DMS153 treated with DMSO at 0.1 percent for 48 hours (cell line): ENCODE measurements around the gene TMEM120A.

Experiments used
- DNase-seq: peaks from one replicate; lab custom pipeline; 2025; ENCODE audit not compliant: unreplicated experiment; lab: John Stamatoyannopoulos, UW

The TMEM120A gene

DNA sequence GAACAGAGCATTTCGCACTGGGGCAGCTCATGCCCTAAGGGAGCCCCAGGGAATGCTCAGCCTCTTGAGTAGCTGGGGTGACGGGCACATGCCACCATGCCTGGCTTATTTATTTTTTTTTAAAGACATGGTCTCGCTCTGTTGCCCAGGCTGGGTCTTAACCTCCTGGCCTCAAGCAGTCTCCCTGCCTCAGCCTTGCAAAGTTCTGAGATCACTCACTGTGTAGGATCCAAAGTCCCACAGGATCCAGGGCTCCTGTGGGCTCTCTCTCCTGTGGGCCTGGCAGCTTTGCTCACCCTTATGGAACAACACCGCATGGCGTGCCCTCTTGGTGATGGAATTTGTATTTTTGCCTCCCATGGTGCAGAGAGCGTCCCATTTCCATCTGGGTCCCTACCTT, 34.0 kb downstream of the TMEM120A start:
- DNase-seq = no peak

DNA sequence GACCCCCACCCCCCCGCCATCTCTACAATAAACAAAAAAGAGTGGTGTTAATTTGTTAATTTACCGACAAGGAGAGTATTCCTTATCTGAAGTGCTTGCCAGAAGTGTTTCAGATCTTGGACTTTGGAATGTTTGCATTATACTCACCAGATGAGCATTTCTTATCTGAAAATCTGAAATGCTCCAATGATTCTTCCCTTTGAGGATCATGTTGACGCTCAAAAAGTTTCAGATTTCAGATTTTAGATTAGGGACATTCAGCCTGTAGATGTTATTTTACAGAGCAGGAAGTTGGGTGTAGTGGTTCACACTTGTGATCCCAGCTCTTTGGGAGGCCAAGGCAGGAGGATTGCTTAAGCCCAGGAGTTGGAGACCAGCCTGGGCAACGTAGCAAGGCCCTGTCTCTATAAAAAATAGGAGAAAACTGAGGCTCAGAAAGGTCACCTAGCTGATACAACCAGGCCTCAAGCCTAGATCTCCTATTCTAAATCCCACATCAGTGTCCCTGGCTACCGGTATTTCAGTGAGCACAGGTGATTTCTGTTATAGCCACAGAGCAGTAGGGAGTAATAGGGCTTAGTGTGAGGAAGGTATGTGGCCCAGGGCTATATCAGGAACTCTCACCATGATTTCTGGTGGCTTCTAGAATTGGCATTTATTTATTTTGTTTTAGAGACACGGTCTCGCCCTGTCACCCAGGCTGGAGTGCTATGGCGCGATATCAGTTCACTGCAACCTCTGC, 35.4 kb downstream of the TMEM120A start:
- DNase-seq = no peak

DNA sequence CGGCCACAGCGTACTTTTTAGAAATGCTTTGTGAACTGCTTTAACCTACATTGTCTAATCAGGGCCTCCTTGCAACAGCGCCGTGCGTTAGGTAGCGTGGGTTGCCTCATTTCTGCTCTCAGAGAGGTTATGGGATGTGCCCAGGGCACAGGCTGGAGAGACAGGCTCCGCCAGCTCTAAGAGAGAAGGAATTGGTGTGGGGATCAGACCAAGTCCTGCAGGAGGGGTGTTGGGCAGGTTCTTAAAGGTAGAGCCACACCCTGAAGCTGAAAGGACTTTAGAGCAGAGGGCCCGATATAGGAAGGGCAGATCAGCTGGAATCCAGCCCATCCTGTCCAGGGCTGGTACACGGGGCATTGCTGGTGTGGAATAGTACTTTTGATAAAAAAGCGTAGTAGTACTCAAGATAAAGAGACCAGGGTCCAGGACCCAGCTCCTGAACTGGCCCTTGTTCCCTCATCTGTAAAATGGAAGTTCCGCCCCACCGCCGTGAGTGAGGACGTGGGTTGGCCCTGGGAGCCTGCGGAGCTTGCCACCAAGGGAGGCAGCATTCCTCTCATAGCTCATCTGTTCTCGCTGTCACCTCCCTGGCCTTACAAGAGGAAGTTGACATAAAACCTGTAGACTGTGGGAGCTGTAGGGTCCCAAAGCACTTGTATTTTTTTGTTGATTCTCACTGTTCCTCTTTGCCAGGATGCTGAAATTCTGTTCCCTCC, 37.2 kb downstream of the TMEM120A start:
- no peak for DNase-seq

DNA sequence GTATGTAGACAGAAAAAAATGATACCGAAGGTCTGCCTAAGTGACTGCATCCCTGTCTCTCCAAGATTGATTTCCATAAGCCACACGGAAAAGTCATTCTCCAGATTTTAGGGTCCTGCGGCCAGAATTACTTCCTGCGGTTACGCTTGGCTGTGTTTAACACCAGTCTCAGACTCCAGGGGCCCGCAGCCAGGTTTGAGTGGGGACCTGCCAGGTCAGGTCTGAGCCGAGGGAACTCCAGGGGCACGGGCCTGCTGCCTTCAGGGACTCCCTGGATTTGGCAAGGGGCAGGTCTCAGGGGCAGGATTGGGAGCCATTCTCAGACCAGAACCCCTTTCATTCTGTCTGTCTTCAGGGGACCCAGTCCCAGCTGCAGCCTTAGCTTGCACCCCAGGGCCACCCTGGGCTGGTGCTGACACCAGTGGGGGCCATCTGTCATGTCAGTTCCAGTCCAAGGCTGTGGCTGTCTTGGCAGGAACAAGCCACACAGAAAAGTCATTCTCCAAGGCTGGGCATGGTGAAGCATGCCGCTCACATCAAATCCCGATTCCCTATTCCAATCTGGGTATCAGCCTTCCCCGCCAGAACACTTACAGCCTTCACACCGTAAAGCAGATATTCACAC, 39.0 kb downstream of the TMEM120A start:
- no peak for DNase-seq

DNA sequence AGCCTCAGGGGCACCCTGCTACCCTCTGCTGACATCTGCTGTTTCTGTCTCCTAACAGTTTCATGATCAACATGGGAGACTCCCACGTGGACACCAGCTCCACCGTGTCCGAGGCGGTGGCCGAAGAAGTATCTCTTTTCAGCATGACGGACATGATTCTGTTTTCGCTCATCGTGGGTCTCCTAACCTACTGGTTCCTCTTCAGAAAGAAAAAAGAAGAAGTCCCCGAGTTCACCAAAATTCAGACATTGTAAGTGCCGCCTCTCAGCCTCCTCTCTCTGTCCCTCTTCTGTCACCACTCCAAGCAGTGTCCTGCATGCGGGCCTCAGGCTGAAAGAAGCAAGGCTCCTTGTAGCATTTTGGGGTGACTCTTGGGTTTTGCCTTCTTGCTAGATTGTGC, 40.5 kb downstream of the TMEM120A start:
- no peak for DNase-seq

DNA sequence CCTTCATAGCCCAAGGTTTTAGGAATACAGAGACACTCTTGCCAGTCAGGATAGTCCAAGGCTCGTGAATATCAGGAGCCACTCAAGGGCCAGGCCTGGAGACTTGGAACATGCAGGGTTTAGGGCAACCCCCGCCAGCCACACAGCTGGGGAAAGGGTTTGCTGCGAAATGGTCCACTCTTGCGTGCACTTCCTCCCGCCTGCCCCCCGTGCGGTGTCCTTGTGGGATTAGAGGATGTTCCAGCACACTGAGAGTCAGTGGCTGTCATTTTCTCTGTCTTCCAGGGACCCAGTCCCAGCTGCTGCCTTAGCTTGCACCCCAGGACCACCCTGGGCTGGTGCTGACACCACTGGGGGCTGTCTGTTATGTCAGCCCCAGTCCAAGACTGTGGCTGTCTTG, 41.0 kb downstream of the TMEM120A start:
- DNase-seq = no peak

DNA sequence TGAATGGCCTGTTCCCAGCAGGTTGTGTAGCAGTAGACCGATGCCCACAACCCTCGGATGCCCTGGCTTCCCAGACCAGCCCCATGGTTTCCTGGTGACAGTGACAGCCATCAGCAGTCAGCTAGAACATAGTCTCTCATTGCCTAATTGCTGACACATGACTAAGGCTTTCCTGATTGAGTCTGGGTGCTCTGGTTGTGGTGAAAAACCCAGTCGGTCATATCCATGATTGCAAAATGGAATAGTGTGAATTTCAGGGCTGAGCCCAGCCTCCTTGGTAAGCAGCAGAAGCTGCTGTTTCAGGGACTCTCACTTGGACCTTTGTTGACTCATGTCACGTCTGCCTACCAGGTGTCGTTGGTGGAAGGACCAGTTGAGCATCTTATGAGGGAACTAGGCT, 42.9 kb downstream of the TMEM120A start:
- no peak for DNase-seq

DNA sequence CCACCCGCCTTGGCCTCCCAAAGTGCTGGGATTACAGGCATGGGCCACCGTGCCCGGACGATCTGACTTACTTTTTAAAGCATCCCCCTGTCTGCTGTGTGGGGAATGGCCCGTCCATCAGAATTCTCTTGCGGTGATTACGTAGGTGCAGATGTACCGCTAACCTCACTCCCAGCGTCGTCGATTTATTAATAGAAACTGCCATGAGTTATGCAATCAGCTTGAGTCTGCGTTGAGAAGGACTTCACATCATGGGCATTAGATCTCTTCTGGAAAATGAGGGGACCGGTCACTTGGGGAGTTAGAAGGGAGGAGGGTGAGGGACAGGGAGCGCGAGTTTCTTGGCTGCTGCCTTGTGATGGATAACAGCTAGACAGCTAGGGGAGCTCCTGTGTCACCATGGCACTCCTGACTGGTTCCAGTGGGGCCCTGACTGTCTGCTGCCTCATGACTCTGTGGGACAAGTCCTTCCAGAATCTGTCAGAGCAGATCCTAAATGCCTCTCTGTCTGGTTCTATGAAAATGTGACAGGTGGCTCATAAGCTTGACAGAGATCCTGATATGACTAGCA, 44.2 kb downstream of the TMEM120A start:
- DNase-seq = no peak

DNA sequence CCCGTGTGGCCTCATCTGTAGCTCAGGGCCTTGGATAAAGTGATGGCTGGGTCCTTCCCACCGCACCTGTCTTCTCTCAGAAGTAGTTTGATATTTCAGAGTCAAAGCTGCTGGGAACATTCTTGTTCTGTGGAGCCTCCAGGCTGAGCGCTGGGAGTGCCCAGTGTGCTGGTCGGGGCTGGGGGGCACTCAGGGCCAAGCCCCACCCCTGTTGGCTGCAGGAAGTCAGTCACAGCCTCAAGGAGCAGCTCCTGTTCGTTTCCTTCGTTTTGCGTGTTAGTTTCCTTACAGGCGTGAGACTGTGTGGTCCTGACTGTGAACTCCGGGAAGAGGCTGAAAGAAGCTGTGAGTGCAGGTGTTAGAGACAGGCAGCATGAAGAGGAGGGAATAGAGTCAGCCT, 46.2 kb downstream of the TMEM120A start:
- DNase-seq = no peak

DNA sequence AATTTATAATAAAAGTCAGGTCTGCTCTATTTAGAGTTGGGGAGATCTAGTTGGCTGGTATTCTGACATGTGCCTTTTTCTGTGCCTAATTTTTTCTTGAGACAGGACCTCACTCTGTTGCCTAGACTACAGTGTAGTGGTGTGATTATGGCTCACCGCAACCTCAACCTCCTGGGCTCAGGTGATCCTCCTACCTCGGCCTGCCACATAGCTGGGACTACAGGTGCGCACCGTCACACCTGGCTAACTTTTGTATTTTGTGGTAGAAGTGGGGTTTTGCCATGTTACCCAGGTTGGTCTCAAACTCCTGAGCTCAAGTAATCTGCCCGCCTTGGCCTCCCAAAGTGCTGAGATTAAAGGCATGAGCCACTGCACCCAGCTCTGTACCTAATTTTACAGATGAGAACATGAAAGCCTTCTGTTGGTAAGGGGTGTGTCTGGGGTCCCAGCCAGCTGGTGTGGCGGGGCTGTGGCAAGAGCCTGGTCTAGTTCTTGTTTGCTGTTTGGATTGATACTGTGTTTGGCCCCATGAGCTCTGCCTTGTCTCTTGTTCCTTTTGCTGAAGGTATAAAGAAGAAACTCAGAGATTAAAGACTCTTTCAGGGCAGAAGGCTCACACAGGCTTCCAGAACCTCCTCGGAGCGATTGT, 48.1 kb downstream of the TMEM120A start:
- no peak for DNase-seq

DNA sequence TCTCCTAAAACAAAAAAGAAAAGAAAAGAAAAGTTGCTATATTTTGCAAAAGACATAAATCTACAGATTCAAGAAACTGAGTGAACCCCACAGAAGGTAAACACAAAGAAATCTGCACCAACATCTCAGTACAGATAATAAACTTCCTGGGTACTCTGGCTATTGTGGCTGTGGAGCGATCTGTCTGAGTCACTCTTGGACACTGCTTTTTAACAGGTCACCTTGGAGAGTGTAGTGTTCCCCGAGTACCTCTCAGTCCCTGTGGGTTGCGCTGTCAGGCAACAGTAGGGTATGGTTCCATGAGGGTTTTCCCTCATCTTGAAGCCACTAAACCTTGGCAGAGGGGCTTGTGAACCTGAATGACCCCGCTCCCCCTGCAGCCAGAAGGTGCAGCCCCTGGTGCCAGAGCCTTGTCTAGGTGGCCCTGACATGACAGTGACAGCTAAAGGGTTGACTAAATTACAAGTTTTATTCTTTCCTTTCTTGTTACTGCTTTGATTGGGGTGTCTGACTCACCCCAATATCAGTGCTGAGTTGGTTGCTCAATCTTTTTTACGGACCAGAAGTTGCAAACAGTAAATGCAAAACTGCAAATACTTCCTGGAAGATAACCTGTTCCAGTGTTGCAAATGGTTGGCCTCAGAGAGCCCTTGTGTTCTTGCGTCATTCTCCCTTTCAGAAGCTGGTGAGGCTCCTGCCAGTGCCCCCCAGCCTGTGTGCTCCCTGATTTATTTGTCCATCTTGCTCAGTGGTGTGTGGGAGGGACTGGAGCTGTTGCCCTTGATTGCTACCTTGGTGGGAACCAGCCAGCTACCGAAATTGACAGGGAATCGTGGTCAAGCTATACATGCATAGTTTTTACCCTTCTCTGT, 48.9 kb downstream of the TMEM120A start:
- DNase-seq = no peak

DNA sequence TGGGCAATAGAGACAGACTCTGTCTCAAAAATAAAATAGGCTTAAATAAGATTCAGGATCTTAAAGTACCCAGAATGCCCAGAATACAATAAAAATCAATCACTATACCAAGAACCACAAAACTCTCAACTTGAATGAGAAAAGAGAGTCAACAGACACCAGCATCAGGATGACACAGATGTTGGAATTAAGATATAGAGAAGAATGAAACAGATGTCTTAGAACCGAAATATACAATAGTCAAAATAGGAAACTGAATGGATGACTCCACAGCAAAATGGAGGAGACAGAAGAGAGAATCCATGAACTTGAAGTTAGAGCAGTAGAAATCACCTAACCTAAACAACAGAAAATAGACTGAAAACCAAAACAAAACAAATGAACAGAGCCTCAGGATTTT, 49.9 kb downstream of the TMEM120A start:
- no peak for DNase-seq

DNA sequence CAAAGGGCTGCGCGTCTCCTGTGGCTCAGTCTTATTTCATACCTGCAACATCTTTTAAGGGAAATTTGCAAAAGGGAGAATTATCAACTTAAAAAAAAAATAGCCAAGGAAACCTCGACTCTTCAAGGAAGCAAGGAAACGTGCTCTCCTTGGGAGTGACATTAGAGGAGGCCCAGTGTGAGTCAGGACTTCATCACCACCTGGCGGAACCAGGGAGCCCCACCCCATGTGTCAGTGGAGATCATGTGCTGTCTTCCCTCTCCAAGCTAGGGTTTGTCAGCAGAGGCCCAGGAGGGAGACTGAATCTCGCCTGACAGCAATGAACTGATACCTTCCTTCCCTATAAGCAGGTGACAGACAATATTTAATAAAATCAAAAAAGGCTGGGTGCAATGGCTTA, 50.5 kb downstream of the TMEM120A start:
- no peak for DNase-seq

DNA sequence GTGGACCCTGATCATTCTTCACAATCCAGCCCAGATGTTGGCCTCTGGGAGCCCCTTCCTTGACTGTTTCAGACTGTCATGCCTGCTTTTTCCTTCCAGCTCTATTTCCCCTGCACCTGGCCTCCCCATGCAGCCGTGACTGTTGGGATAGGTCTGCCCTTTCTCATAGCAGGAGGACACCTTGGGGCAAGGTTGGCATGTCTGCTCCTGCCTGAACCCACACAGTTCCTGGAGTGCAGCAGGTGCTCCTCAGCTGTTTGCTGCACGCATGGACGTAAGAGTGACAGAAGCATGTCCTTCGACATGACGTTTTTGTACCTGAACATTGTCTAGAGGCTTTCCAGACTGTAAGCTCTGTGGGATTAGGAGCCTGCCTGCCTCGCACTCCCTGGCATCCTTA, 55.5 kb downstream of the TMEM120A start:
- no peak for DNase-seq

DNA sequence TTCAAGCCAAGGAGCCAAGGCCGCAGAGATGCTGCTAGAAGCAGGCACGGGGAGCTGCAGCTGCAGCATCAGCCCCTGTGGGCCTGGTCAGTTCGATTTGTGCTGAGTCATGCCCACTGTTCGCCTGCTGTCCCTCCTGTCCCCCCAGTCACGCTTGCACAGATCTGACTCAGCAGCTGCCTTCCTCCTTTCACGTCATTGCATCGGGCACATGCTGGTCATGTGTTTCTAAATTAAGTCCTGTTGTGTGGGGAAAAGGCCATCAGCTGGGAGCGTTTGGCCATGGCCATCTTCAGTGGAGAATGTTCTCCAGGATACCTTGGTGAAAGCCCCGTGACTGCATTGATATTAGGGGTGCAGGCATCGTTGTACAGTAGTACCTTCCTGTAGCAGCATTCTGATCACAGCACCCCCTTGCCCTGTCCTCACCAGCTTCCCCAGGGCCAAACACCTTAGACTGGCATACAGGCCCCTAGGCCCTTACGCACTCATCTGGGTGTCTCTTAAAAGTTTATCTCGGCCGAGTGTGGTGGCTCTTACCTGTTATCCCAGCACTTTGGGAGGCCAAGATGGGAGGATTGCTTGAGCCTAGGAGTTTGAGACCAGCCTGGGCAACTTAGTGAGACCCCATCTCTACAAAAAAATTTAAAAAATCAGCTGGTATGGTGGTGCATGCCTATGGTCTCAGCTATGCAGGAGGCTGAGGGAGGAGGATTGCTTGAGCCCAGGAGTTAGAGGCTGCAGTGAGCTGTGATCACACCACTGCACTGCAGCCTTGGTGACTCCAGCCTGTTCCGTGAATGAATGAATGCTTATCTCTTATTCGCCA, 56.2 kb downstream of the TMEM120A start:
- no peak for DNase-seq
